Lower lobe of right lung (tissue), 2 donors: ENCODE measurements around the gene PAPPA. TPM values are rescaled to one million over a fixed set of nuclear protein-coding genes. Genes with fewer than 3 reads are reported as not detected.
A peak's percentile ranks its signal among the peaks of the same experiment; 100 is the strongest.

ENCODE experiments used
- ATAC-seq, 2 donors: fragments of 200-7000 bp; cut with Tn5 transposase; one replicate each; pipeline ENCODE4 v1.9.1; 2020 to 2022; ENCODE audit warnings: mild to moderate bottlenecking in 2 of 2, moderate library complexity in 2 of 2
- DNase-seq: peaks from one replicate; pipeline ENCODE4 v3.0.0-alpha.2; 2020
- H3K27ac ChIP-seq: fragments of 200-600 bp; one replicate; pipeline ENCODE4 v1.8.0; 2022
- H3K27me3 ChIP-seq: fragments of 200-600 bp; one replicate; pipeline ENCODE4 v1.8.0; 2022; ENCODE audit warnings: low read depth
- H3K36me3 ChIP-seq: fragments of 200-600 bp; one replicate; pipeline ENCODE4 v1.8.0; 2022; ENCODE audit warnings: mild to moderate bottlenecking
- H3K4me1 ChIP-seq: fragments of 200-600 bp; one replicate; pipeline ENCODE4 v1.8.0; 2022
- H3K4me3 ChIP-seq: fragments of 200-600 bp; one replicate; pipeline ENCODE4 v1.8.0; 2022; ENCODE audit warnings: mild to moderate bottlenecking
- H3K9me3 ChIP-seq: fragments of 200-600 bp; one replicate; pipeline ENCODE4 v1.8.0; 2022
- CTCF ChIP-seq: fragments of 200-600 bp; IDR thresholded peaks from one replicate; pipeline ENCODE4 v1.8.0; 2022; ENCODE audit warnings: antibody characterized with exemption, mild to moderate bottlenecking
- intact Hi-C: fragments of 100-400 bp; cut with DNase I; formaldehyde crosslinking; loops from one replicate; pipeline ENCODE4 v1.11.0; 2022
- total RNA-seq: library from RNA; stranded (reverse); fragmentation: NEBNext Ultra II Directional; extraction: Animal tissue kit (Norgen Biotek cat#: 25700); gene quantifications from one replicate; pipeline ENCODE4 v1.2.1, GENCODE V29; 2021
- donor health status: DM: no; HTN: yes; CAD: no; lungs with severe emphysema.

The PAPPA gene
- total RNA-seq, 1 donor from 2014 or later, result 2.2 TPM

- Histone ChIP-seq H3K36me3 (no peaks in the 10 kb centered on the region), H3K4me1 (no peaks in the 10 kb centered on the region), H3K27ac (no peak overlapping the region), H3K27me3 (no peaks in the 10 kb centered on the region), H3K4me3 (no peak overlapping the region), H3K9me3 (no peaks in the 10 kb centered on the region)
- no peak for TF ChIP-seq CTCF
- DNase-seq, result no peak
- intact Hi-C loops, result no loop called here
- ATAC-seq, result peak in 1 of 2 donors; percentile 47
These were observed 170.0 kb downstream of the PAPPA start for GRCh38 chr9:116323571-116323970.

GRCh38 chr9:116325924-116326323 is 172.3 kb downstream of the PAPPA start:
- TF ChIP-seq CTCF, result no peak
- no peaks in the 10 kb centered on the region for H3K36me3 ChIP-seq
- H3K9me3 ChIP-seq, result no peaks in the 10 kb centered on the region
- no peak overlapping the region for H3K27ac ChIP-seq
- intact Hi-C loops, result no loop called here
- ATAC-seq, result no peak
- no peak for DNase-seq
- H3K4me1 ChIP-seq, result no peaks in the 10 kb centered on the region
- no peak overlapping the region for H3K4me3 ChIP-seq
- H3K27me3 ChIP-seq, result no peaks in the 10 kb centered on the region

- Histone ChIP-seq H3K4me1 (no peaks in the 10 kb centered on the region), H3K4me3 (no peak overlapping the region), H3K9me3 (no peaks in the 10 kb centered on the region), H3K27ac (no peak overlapping the region), H3K36me3 (no peaks in the 10 kb centered on the region), H3K27me3 (no peaks in the 10 kb centered on the region)
- no peak for TF ChIP-seq CTCF
- ATAC-seq, result no peak
- no peak for DNase-seq
- intact Hi-C loops, result no loop called here
These were observed 174.3 kb downstream of the PAPPA start for GRCh38 chr9:116327701-116328405.

GRCh38 chr9:116329470-116329869 is 175.9 kb downstream of the PAPPA start:
- ATAC-seq (no peak), DNase-seq (no peak)
- no peak for TF ChIP-seq CTCF
- H3K27me3 ChIP-seq, result no peaks in the 10 kb centered on the region
- no peaks in the 10 kb centered on the region for H3K36me3 ChIP-seq
- H3K4me1 ChIP-seq, result no peaks in the 10 kb centered on the region
- H3K27ac ChIP-seq, result no peak overlapping the region
- H3K4me3 ChIP-seq, result no peak overlapping the region
- intact Hi-C loops, result no loop called here
- no peaks in the 10 kb centered on the region for H3K9me3 ChIP-seq

GRCh38 chr9:116331241-116331640 is 177.7 kb downstream of the PAPPA start:
- H3K4me3 ChIP-seq, result no peak overlapping the region
- no peak for TF ChIP-seq CTCF
- no peaks in the 10 kb centered on the region for H3K9me3 ChIP-seq
- no peak for ATAC-seq
- H3K27ac ChIP-seq, result no peak overlapping the region
- no peaks in the 10 kb centered on the region for H3K36me3 ChIP-seq
- H3K27me3 ChIP-seq, result no peaks in the 10 kb centered on the region
- H3K4me1 ChIP-seq, result no peaks in the 10 kb centered on the region
- no peak for DNase-seq
- intact Hi-C loops, result no loop called here
